Measurements from ENCODE around the gene OPN4. TPM values are rescaled to one million over a fixed set of nuclear protein-coding genes. Genes with fewer than 3 reads are reported as not detected.
A peak's percentile ranks its signal among the peaks of the same experiment; 100 is the strongest.

The OPN4 gene
- total RNA-seq, 1 donor from 2014 or later, result not detected

- peak; percentile 33 for DNase-seq (ENCODE audit: low read depth)
Observed at GRCh38 chr10:86647773-86648703, 6.3 kb upstream of the OPN4 start.

DNA sequence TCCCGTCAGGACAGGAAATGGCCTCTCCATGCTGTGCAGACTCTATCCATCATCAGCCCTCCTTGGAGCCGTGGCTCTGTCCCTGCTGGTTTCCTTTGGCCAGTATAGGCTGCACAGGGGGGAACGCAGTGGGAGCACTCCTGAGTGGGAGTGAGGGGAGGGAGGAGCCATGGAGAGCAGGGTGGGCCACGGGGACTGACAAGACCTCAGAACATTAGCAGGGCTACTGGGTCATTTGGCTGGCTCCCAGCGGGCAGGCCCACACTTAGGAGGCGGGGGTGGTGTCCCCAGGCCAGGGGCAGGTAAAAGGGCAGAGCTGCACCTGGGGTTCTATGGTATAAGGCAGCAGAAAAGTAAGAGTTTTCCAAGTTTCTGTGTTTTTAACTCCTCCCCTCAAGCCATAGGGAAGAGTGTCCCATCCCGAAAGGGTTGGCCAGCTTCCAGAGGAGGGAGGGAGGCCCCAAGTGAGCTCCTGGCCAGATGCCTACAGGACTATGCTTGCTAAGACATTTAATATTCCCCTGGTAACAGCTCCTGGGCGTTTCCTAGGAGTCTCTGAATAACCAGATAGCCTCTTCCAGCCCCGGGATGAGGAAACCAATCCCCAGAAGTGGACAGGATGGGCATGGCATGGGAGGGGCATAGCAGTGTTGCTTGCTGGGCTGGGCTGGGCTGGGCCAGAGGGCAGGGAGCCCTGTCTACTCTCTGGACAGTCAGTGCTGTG, 5.5 kb upstream of the OPN4 start:
- DNase-seq (ENCODE audit: low read depth), result peak; percentile 48

DNA sequence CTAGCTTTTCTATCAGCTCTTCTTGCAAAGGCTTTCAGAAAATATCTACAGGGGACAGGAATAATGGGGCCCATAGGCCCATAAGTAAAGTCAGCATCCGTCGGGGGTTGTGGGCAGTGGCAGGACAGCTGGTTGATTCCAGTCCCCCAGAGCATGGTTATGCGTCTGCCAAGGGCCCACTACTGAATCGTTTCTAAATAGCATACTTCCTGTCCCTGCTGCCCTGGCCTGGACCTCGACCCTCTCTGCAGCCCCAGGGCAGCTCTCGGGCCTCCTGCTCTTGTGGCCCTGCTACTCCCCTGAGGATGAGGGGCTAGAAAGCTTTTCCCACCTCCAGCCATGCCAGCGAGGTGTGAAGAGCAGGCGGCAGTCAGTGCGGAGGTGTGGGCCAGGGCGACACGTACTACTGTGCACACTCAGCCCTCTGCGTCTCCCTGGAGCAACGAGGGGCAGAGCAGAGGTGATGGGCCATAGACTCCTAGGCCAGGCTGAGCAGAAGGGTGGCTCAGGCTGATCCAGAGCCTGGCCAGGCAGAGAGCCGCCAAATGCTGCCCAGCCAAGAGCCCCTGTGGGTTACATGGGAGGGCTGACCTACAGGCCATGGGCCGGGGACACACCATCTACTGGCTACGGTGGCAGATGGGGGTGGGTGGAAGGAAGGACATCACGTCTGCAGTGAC, 4.7 kb upstream of the OPN4 start:
- DNase-seq (ENCODE audit: low read depth), result no peak

GRCh38 chr10:86650151-86650550, 4.2 kb upstream of the OPN4 start:
- no peak for DNase-seq (ENCODE audit: low read depth)

DNA sequence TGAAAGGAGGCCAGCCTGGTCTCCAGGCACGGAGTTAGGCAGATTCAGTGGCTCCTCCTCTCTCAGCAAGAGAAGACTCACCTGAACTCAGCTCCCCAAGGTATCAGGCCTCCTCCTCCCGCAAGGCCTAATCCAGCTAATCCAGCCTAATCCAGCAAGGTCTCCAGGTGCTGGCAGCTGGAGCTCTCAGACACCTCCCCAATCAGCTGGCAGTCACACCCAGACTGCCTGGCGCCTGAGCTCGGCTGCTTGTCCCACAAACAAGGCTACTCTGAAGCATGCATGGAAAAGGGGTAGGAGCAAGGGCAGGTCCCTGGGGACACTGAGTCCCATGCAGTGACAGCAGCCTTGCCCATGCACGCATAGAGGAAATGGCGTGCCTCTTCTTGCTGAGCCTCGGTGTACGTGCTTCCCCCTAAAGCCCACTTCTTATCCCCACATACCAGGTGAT, 3.3 kb upstream of the OPN4 start:
- DNase-seq (ENCODE audit: low read depth), result no peak

GRCh38 chr10:86651631-86652331, 2.6 kb upstream of the OPN4 start:
- DNase-seq (ENCODE audit: low read depth), result no peak

- DNase-seq (ENCODE audit: low read depth), result no peak
Observed at GRCh38 chr10:86652361-86653202, 1.8 kb upstream of the OPN4 start.

DNA sequence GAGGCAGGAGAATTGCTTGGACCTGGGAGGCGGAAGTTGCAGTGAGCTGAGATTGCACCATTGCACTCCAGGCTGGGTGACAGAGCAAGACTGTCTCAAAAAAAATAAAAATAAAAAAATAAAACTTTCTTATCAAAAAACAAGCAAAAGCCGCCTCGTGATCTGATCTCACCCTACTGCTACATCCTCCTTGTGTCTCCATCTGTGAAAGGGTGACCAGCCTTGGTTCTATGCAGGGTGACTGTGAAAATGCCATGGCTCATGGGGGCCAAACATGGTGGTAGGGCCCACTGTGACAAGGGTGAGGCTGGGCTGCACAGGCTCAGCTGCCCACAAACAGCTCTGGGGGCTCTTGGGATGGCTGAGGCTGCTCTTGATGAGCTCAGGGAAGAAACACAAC, 968 bp upstream of the OPN4 start:
- DNase-seq (ENCODE audit: low read depth), result no peak

DNA sequence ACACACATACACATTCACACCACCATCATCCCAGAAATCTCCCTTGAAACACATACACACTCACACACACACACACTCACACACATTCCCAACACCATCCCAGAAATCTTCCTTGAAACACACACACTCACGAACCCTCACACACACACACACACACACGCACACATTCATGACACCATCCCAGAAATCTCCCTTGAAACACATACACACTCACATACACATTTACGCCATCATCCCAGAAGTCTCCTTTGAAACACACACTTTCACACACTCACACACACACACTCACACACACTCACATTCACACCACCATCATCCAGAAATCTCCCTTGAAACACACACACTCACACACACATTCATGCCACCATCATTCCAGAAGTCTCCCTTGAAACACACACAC, 360 bp upstream of the OPN4 start:
- DNase-seq (ENCODE audit: low read depth), result no peak

- no peak for DNase-seq (ENCODE audit: low read depth)
Observed at GRCh38 chr10:86655173-86655540, 810 bp downstream of the OPN4 start.

DNA sequence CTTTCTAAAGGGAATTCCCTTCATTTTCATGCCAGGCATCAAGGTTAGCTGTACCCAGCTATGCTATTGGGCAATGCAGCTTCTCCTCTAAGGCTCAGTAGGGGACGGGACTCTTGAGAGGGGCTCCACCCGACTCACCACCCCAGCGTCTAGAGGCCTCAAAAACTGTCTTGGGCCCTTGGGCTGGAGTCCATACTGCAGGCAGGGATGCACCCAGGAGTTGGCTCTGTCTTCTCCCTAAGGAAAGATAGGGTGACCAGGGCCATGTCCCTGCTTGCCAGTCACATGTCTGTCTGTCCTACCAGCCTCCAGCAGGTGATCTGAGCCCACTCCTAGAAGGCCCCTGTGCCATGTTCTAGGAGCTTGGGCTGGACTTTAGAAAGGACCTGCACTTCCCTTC, 1.2 kb downstream of the OPN4 start:
- no peak for DNase-seq (ENCODE audit: low read depth)

DNA sequence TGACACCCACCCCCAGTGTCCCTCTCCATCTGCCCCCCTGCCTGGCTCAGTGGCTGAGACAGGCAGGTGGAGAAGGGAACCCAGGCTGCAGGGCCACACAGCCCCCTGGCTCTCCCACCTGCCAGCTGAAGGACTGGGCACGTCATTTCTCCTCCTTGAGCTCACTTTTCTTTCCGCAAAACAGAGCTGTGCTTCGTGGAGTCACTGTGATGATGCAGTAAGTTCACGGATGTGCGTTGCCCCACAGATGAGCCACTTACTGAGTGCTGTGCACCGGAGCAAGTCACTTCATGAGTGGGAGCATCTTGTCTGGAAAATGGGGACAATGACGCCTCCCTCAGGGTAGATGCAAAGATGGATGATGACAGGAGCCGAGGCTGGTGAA, 2.7 kb downstream of the OPN4 start:
- no peak for DNase-seq (ENCODE audit: low read depth)

- DNase-seq (ENCODE audit: low read depth), result no peak
Observed at GRCh38 chr10:86657396-86658011, 3.2 kb downstream of the OPN4 start.

DNA sequence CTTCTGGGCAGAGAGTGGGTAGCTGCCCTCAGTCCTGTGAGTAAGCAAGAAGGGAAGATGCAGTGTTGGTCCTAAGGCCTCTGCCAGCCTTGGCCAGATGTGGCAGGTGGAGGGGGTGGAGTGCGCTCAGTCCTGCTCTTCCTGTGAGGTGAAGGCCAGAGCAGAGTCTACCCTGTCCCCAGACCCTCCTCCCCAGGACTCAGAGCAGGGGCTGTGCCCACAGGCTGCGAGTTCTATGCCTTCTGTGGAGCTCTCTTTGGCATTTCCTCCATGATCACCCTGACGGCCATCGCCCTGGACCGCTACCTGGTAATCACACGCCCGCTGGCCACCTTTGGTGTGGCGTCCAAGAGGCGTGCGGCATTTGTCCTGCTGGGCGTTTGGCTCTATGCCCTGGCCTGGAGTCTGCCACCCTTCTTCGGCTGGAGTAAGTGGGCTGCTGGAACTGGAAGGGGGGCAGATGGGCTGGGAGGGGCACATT, 4.0 kb downstream of the OPN4 start:
- DNase-seq (ENCODE audit: low read depth), result no peak

DNA sequence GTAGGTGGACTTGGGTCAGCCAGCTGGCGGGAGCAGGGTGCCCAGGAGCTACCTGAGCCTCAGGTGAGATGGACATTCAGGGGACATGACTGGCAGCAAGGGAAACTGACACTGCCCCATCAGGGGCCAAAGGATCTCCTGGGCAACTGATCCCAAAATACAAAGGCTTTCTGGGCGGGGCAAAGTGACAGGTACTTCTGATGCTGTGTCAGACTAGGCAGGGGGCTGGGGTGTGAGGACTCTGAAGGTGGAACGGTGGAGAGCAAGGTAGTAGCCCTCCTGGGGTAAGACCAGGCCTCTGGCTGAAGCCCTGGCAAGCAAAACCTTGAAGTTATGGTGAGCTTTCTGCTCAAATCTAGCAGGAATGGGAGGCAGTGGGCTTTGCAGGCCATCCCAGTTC, 4.4 kb downstream of the OPN4 start:
- no peak for DNase-seq (ENCODE audit: low read depth)

DNA sequence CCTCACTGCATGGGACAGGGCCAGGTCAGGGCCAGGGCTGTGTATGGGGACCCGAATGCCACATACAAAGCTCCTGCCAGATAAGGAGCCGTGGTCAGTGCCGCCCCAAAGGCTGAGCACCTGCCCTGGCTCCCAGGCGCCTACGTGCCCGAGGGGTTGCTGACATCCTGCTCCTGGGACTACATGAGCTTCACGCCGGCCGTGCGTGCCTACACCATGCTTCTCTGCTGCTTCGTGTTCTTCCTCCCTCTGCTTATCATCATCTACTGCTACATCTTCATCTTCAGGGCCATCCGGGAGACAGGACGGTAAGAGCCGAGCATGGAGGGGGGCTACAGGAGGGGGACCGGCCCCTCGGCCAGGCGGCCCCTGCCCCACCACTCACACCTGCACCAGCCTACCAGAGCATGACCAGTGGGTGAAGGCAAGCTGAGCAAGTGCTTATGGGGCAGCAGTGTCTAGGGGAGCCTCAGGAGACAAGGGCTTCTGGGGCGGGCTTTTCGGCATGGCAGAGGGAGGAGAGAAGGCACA, 4.9 kb downstream of the OPN4 start:
- DNase-seq (ENCODE audit: low read depth), result no peak

GRCh38 chr10:86659721-86660453, 5.5 kb downstream of the OPN4 start:
- no peak for DNase-seq (ENCODE audit: low read depth)

- no peak for DNase-seq (ENCODE audit: low read depth)
Observed at GRCh38 chr10:86661161-86662025, 7.0 kb downstream of the OPN4 start.

Measured in renal cortical epithelial cell (primary cell).